ENCODE results near the gene NAALADL1.

GRCh38 chr11:65083834-65084597 is 25.7 kb upstream of the NAALADL1 start, which contains the start of the genes CDCA5 and ZFPL1:
- TF ChIP-seq, protein P1, sequence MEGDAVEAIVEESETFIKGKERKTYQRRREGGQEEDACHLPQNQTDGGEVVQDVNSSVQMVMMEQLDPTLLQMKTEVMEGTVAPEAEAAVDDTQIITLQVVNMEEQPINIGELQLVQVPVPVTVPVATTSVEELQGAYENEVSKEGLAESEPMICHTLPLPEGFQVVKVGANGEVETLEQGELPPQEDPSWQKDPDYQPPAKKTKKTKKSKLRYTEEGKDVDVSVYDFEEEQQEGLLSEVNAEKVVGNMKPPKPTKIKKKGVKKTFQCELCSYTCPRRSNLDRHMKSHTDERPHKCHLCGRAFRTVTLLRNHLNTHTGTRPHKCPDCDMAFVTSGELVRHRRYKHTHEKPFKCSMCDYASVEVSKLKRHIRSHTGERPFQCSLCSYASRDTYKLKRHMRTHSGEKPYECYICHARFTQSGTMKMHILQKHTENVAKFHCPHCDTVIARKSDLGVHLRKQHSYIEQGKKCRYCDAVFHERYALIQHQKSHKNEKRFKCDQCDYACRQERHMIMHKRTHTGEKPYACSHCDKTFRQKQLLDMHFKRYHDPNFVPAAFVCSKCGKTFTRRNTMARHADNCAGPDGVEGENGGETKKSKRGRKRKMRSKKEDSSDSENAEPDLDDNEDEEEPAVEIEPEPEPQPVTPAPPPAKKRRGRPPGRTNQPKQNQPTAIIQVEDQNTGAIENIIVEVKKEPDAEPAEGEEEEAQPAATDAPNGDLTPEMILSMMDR (IDR thresholded peaks at IDR 0.05; ENCODE audit: low read depth, low read length) = no peak
- TF ChIP-seq POLR2A (IDR thresholded peaks at IDR 0.05; ENCODE audit: extremely low read depth, insufficient read length) (peak; percentile 77), MAX (IDR thresholded peaks at IDR 0.05; ENCODE audit: low read depth, low read length) (peak; percentile 72; the same call in 1 of the 2 replicates), MYC (IDR thresholded peaks at IDR 0.05; ENCODE audit: low read depth, low read length) (peak; percentile 60)

Measured in NB4 (cell line).